Glomerular visceral epithelial cell (primary cell): Measurements from ENCODE around the gene PCDHAC1.

Source experiments
- DNase-seq: peaks from one replicate; pipeline ENCODE4 v3.0.0-alpha.2; 2016; ENCODE audit errors: extremely low spot score

PCDHAC1 gene

DNA sequence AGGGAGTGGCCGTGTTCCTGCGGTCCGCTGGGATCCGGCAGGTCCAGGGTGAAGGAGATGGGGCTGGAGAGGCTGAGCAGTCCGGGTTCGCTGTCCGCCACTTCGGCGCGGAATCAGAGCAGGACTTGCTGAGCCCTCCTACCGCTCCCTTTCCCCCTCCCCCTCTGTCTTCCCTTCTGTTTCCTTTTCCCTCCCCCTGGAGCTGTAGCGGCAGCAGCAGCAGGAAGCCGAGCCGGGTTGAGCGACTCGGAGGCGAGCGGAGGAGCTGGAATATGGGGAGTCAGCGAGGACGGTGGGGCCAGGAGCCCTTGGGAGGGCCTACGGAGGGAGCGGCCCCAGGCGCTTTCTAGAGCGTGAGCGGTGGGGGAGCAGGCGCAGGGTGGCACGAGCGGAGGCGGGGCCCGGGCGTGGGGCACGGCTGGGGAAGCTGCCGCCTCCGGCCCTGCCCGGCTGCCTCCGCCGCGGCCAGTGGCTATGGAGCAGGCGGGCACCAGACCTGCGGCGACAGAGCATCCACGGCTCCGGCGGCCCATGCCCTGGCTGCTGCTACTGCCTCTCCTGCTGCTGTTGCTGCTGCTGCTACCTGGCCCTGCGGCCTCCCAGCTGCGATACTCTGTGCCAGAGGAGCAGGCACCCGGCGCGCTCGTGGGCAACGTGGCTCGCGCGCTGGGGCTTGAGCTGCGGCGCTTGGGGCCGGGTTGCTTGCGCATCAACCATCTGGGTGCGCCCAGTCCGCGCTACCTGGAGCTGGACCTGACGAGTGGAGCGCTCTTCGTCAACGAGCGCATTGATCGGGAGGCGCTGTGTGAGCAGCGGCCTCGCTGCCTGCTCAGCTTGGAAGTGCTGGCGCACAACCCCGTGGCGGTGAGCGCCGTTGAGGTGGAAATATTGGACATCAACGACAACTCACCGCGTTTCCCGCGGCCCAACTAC, 40.5 kb downstream of the PCDHAC1 start, which contains the start of gene PCDHAC2:
TSS of gene PCDHAC2 (plus strand) at position 184 of the 933 bp plus-strand sequence. CDS start at position 475, 291 bp downstream.
- DNase-seq = peak; percentile 47

DNA sequence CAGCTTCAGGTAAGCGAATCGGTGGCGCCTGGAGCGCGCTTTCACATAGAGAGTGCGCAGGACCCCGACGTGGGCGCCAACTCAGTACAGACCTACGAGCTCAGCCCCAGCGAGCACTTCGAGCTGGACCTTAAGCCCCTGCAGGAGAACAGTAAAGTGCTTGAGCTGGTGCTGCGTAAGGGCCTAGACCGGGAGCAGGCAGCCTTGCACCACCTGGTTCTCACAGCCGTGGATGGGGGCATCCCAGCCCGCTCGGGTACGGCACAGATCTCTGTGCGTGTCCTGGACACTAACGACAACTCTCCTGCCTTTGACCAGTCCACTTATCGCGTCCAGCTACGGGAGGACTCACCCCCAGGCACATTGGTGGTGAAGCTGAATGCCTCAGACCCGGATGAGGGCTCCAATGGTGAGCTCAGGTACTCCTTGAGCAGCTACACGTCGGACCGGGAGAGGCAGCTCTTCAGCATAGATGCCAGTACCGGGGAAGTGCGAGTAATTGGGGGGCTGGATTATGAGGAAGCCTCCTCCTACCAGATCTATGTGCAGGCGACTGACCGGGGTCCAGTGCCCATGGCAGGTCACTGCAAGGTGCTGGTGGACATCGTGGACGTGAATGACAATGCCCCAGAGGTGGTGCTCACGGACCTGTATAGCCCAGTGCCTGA, 41.3 kb downstream of the PCDHAC1 start:
- DNase-seq = no peak

DNA sequence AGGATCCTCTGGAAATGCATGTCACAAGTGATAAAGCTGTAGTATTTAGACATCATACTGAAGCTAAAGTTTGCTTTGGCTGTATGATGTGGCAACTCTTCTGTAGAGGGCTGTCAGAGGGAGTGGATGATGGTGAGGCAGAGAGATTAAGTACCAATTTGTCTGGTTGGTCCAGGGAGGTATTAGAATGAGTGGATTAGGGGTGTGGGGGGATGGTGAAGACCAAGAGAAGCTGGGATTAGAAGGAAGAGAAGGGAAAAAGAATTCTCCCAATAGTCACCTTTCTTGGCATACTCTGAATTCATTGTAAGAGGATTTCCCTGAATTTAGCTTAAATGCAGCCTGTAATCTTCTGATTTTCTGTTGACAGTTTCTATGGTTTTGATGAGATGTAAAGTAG, 43.8 kb downstream of the PCDHAC1 start:
- DNase-seq = no peak

DNA sequence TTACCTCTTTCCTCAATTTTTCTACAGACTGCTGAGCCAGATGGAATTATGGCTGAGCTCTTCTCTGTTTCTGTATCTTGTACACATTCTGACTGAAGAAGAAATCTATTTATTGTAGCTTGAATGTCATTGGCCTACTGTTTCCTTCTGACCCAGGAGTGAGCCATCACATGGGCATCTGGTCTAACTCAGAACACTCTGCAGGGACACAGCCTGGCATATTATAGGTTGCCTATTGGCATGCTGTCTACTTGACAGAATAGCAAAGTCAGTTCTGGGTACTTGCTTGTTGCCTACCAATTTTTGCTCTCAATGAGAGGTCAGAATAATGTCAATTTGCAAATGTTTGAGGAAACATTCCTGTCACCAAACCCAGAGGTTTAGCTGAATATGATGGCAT, 47.5 kb downstream of the PCDHAC1 start:
- no peak for DNase-seq

DNA sequence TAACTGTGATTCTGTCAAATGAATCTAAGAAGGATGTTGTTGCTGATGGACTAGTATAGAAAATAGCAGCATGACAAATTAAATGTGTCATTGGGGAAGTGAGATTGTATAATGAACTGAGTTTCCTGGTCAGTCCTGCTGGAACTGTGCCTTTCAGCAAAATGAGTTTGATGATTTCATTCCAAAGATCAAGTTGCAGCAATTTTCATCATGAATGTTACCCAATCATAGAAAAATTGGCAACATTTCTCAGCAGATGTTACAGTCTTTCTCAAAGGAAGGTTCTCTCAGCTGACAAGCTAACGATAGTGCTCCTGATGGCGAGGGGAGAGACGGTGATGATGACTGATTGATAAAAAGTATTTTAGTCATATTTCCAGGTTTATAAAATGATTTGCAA, 50.9 kb downstream of the PCDHAC1 start:
- no peak for DNase-seq

DNA sequence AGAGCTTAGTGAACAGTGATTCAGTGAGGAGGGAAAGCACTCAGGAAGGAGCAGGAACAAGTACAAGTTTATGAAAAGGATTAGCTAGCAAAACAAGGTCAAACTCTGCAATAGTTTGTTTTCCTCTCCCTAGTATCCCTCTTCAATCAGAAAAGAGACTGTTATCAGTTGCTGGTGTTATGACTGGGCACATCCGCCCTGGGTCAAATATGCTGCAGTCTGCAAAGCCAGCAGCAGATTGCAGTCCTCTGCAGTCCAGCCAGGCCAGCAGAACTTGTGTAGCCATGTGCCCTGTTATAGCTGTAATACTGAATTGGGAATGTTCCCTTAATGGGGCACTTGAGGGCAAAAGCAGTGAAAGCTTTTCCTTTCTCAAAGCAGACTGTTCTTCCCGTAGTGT, 52.2 kb downstream of the PCDHAC1 start:
- no peak for DNase-seq

DNA sequence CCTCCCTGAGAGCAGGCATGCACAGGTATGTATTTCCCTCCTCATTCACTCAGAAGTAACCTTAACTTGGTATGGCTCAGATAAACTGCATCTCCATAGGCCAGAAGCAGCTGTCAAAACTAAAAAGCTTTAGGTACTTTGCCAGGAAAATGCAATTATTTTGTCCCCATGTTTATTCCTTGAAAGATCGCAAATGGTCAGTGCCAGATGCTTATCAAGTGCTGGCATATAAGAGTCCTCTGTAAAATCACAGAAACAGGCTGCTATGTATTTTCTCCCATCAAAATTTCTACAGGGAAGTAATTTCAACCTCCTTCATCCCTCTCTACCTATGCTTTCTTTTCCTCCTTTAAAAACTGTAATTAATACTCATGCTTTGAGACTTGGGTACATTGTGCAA, 52.9 kb downstream of the PCDHAC1 start:
- no peak for DNase-seq
